MG63 (cell line): Measurements from ENCODE around the gene COL10A1. TPM values are rescaled to one million over a fixed set of nuclear protein-coding genes. Genes with fewer than 3 reads are reported as not detected.

Experiments
- DNase-seq: peaks from one replicate; pipeline ENCODE4 v3.0.0-alpha.2; 2020
- H3K27me3 ChIP-seq: fragments of 250-450 bp; sonication (Bioruptor Pico); 2 replicates; pipeline ENCODE4 v1.5.1; 2020; ENCODE audit warnings: mild to moderate bottlenecking, moderate library complexity
- H3K36me3 ChIP-seq: fragments of 250-450 bp; sonication (Bioruptor Pico); 2 replicates; pipeline ENCODE4 v1.5.1; 2020; ENCODE audit warnings: mild to moderate bottlenecking, moderate library complexity
- H3K4me3 ChIP-seq: fragments of 250-450 bp; sonication (Bioruptor Pico); 2 replicates; pipeline ENCODE4 v1.5.1; 2020; ENCODE audit warnings: mild to moderate bottlenecking, moderate library complexity
- H3K9me3 ChIP-seq: fragments of 250-450 bp; sonication (Bioruptor Pico); 2 replicates; pipeline ENCODE4 v1.5.1; 2020; ENCODE audit warnings: mild to moderate bottlenecking, moderate library complexity
- total RNA-seq: library from RNA; depleted of rRNA; stranded (reverse); fragments of >200 nt; shearing (Covaris generic); gene quantifications from 2 replicates; pipeline ENCODE4 v1.2.3, GENCODE V29; 2014; ENCODE audit warnings: low replicate concordance

COL10A1 gene
- total RNA-seq, 1 experiment from 2014 or later = not detected

- no peaks in the 10 kb centered on the region for H3K36me3 ChIP-seq
- no peaks in the 10 kb centered on the region for H3K27me3 ChIP-seq
- DNase-seq = no peak
- H3K9me3 ChIP-seq = no peaks in the 10 kb centered on the region
- H3K4me3 ChIP-seq = no peak overlapping the region
These were observed 14.0 kb upstream of the COL10A1 start for GRCh38 chr6:116139917-116140316.

- DNase-seq = no peak
- Histone ChIP-seq H3K4me3 (no peak overlapping the region), H3K27me3 (no peaks in the 10 kb centered on the region)
These were observed 11.0 kb upstream of the COL10A1 start for GRCh38 chr6:116136933-116137340.

GRCh38 chr6:116136373-116136772 lies 10.4 kb upstream of the COL10A1 start:
- no peaks in the 10 kb centered on the region for H3K9me3 ChIP-seq
- no peaks in the 10 kb centered on the region for H3K27me3 ChIP-seq
- no peaks in the 10 kb centered on the region for H3K36me3 ChIP-seq
- no peak overlapping the region for H3K4me3 ChIP-seq
- no peak for DNase-seq

More at GRCh38 chr6:116136933-116137340, 11.0 kb upstream of the COL10A1 start:
- Histone ChIP-seq H3K9me3 (no peaks in the 10 kb centered on the region), H3K36me3 (no peaks in the 10 kb centered on the region)

DNA sequence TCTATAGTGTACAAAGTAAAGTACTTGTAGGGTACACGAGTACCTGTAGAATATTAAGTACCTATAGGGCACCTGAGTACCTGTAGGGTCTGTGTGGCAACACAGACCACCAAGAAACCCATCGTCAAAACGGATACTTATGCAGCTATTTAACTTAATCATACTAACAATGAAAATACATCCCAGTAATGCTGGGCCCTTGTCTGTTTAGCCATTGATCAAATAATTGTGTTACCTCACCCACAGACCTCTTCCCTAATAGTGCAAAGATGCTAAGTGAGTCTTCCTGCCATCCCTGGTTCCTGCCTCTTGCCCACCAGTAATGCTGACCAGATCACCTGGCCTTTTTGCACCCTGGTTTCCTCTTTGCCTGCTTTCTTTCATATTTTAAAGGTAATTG lies 7.5 kb upstream of the COL10A1 start:
- H3K36me3 ChIP-seq = no peaks in the 10 kb centered on the region
- H3K27me3 ChIP-seq = no peaks in the 10 kb centered on the region
- H3K4me3 ChIP-seq = no peak overlapping the region
- no peaks in the 10 kb centered on the region for H3K9me3 ChIP-seq
- DNase-seq = no peak

GRCh38 chr6:116127771-116128493 lies 2.0 kb upstream of the COL10A1 start:
- Histone ChIP-seq H3K9me3 (no peaks in the 10 kb centered on the region), H3K36me3 (no peaks in the 10 kb centered on the region), H3K27me3 (no peaks in the 10 kb centered on the region), H3K4me3 (no peak overlapping the region)
- no peak for DNase-seq

DNA sequence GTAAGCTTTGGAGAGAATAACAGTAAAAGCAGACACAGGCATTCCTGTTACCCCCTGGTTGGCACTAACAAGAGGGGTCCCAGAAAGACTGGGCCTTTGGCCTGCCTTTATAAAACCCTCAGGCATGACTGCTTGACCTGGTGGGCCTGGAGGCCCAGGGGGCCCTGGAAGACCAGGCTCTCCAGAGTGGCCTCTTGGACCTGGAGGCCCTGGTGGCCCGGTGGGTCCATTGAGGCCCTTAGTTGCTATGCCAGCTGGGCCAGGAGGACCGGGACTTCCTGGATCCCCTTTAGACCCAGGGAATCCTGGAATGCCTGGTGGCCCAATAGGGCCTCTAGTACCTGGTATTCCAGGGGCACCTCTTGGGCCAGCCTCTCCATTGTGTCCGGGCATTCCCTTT lies 5.5 kb downstream of the COL10A1 start:
- Histone ChIP-seq H3K27me3 (no peaks in the 10 kb centered on the region), H3K9me3 (no peaks in the 10 kb centered on the region), H3K4me3 (no peak overlapping the region), H3K36me3 (no peaks in the 10 kb centered on the region)
- no peak for DNase-seq

DNA sequence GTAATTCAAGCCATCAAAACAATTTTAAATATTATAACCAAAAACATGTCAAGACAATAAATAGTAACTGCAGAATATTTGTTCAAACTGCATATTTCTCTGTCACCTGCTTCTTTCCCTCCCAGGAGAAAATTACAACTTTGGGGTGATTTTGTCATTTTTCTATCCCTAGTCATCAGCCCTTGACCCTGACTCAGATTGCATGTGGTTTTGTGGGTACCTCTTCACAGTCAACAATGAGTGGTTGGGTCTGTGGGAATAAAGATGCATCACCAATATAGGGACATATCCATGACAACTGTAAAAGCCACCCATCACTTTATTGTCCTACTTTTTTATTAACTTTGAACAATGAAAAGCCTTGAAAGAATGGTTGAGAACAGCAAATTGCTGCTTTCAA lies 7.3 kb downstream of the COL10A1 start:
- no peak for DNase-seq
- no peak overlapping the region for H3K4me3 ChIP-seq
- no peaks in the 10 kb centered on the region for H3K36me3 ChIP-seq
- H3K9me3 ChIP-seq = no peaks in the 10 kb centered on the region
- H3K27me3 ChIP-seq = no peaks in the 10 kb centered on the region

- no peak overlapping the region for H3K4me3 ChIP-seq
- H3K9me3 ChIP-seq = no peaks in the 10 kb centered on the region
- H3K27me3 ChIP-seq = no peaks in the 10 kb centered on the region
- H3K36me3 ChIP-seq = peaks cover 2% of the 10 kb centered on the region; the same call in 1 of the 2 replicates
- no peak for DNase-seq
These were observed 10.2 kb downstream of the COL10A1 start for GRCh38 chr6:116115781-116116180.

DNA sequence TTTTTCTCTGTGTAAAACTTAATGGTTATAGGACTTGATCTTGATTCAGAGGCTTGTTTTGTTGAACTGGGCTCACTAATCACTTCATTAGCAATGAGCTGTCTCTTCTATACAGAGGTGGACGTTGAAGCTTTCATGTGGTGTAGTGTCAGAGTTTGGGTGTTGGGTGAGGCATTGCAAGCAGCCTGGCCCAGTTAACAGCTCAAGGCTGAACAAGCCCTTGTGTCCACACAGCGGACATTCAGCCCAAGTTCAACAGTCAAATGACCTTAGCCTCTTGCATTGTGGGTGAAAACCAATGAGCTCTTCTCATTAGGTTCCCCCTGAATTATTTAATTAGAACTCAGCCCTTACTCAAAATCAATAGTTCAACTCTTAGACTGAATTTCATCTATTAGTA lies 12.5 kb downstream of the COL10A1 start:
- no peak for DNase-seq
- no peak overlapping the region for H3K4me3 ChIP-seq
- no peaks in the 10 kb centered on the region for H3K9me3 ChIP-seq
- peaks cover 2% of the 10 kb centered on the region; the same call in 1 of the 2 replicates for H3K36me3 ChIP-seq
- no peaks in the 10 kb centered on the region for H3K27me3 ChIP-seq

GRCh38 chr6:116111552-116112528 lies 14.1 kb downstream of the COL10A1 start:
- peaks cover 2% of the 10 kb centered on the region; the same call in 1 of the 2 replicates for H3K36me3 ChIP-seq
- peak; percentile 24 for DNase-seq
- H3K4me3 ChIP-seq = no peak overlapping the region
- H3K27me3 ChIP-seq = no peaks in the 10 kb centered on the region
- no peaks in the 10 kb centered on the region for H3K9me3 ChIP-seq

DNA sequence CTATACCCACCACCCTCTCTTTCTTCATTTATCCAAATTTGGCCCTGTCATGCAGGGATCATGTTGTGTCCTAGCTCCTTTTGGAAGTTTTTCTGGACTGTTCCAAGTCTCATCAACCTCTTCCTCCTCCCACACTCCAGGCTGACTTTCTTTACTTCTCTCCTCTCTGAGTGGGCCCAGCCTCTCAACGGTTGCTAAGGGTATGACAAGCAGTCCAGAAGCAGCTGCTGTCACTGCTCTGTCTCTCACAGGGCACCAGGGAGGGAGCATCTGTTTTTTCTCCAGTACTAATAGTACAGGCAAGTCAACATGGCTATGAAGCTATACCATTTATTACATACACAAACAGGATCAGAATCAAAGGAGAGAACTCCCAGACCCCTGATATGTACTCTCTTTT lies 17.1 kb downstream of the COL10A1 start:
- no peaks in the 10 kb centered on the region for H3K9me3 ChIP-seq
- no peaks in the 10 kb centered on the region for H3K27me3 ChIP-seq
- DNase-seq = no peak
- H3K36me3 ChIP-seq = peaks cover 2% of the 10 kb centered on the region; the same call in 1 of the 2 replicates
- H3K4me3 ChIP-seq = no peak overlapping the region

DNA sequence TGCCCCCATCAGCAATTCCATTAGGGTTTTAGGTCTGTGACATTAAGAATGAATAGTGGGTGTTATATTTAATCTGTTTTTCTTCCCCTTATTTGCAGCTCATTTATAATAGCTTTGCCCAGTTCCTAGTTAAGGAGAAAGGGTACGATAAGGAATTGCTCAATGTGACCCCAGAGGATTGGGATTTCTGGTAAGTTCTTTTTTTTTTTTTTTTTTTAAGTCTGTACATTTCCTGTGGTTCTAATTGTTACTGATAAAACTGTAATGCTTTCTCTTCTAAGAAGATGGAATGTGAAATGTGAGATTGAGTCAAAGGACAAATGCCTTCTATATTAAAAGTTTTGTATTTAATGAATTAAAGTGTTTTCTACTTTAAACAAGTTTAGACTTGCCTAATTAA lies 19.8 kb downstream of the COL10A1 start:
- H3K9me3 ChIP-seq = no peaks in the 10 kb centered on the region
- no peaks in the 10 kb centered on the region for H3K36me3 ChIP-seq
- no peak overlapping the region for H3K4me3 ChIP-seq
- no peaks in the 10 kb centered on the region for H3K27me3 ChIP-seq
- DNase-seq = no peak

- DNase-seq = no peak
- H3K9me3 ChIP-seq = no peaks in the 10 kb centered on the region
- H3K4me3 ChIP-seq = no peak overlapping the region
- H3K36me3 ChIP-seq = no peaks in the 10 kb centered on the region
- H3K27me3 ChIP-seq = no peaks in the 10 kb centered on the region
These were observed 20.7 kb downstream of the COL10A1 start for GRCh38 chr6:116105247-116105646.

- no peak for DNase-seq
- Histone ChIP-seq H3K36me3 (no peaks in the 10 kb centered on the region), H3K27me3 (no peaks in the 10 kb centered on the region), H3K9me3 (no peaks in the 10 kb centered on the region), H3K4me3 (no peak overlapping the region)
These were observed 21.3 kb downstream of the COL10A1 start for GRCh38 chr6:116104636-116105035.

DNA sequence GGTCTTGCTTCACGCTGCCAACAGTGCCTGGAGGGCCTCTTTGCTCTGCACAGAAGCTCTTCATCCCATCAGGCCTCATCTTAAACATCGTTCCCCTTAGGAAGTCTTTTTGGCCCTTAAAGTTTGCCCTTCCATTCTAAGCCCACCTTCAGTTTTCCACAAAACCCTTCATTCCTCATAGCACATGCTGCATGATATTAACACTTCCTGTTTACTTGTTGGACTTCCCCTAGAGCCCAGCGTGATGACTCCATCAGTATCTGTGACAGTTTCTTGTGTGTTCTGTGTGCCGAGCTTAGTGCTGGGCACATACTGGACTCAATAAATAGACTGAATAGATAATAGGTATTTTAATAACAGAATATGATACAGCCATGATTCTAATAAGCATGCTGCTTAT lies 23.1 kb downstream of the COL10A1 start:
- Histone ChIP-seq H3K4me3 (no peak overlapping the region), H3K27me3 (no peaks in the 10 kb centered on the region), H3K36me3 (no peaks in the 10 kb centered on the region), H3K9me3 (no peaks in the 10 kb centered on the region)
- DNase-seq = no peak

GRCh38 chr6:116101790-116102189 lies 24.1 kb downstream of the COL10A1 start:
- Histone ChIP-seq H3K9me3 (no peaks in the 10 kb centered on the region), H3K4me3 (peak overlapping the region; percentile 66), H3K36me3 (no peaks in the 10 kb centered on the region), H3K27me3 (no peaks in the 10 kb centered on the region)
- DNase-seq = no peak

DNA sequence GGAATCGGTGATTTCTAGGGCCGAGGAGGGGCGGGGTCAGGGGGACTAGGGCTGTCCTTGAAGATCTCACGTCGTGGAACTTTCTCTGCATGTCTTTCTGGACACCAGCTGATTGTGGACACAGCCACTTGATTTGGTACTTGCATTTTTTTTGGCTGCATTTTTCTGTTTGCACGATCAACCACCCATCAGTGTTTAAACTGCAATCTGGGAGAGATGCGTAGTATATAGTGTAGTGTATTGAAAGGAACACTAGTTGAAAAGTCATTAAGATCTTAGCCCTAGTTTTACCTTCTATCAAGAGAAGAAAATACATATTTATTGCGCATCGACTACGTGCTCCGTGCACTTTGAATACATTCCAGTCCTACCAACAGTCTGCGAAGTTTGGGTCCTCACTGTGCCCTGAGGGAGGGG lies 24.6 kb downstream of the COL10A1 start:
- Histone ChIP-seq H3K9me3 (no peaks in the 10 kb centered on the region), H3K36me3 (no peaks in the 10 kb centered on the region), H3K4me3 (peak overlapping the region; percentile 66), H3K27me3 (no peaks in the 10 kb centered on the region)
- DNase-seq = no peak
